SH-SY5Y (cell line): Measurements from ENCODE around the gene RSU1.

Experiments
- GATA2 ChIP-seq: IDR thresholded peaks from 2 replicates; pipeline ENCODE4 v1.6.1; 2011; ENCODE audit warnings: mild to moderate bottlenecking, low read depth, low read length
- GATA3 ChIP-seq: IDR thresholded peaks from 2 replicates; pipeline ENCODE4 v1.6.1; 2011; ENCODE audit warnings: low read depth, mild to moderate bottlenecking, low read length, moderate library complexity

DNA sequence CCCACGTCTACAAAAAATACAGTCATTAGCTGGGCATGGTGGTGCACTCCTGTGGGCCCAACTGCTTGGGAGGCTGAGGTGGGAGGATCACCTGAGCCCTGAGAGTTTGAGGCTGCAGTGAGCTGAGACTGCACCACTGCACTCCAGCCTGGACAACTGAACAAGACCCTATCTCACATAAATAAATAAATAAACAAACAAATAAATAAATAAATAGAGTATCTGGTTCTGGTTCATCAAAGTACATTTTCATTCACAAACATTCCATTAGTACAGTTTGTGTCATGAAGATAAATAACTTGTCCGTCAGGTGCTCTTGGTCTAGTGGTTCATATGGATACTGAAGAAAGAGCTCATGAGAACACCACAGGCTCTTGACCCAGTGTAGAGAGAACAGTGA is 96.4 kb downstream of the RSU1 start:
- no peak for TF ChIP-seq GATA2
- TF ChIP-seq GATA3, result no peak
